Measurements from ENCODE around the gene HMMR.
A peak's percentile ranks its signal among the peaks of the same experiment; 100 is the strongest.

Gene HMMR

GRCh38 chr5:163458778-163459385 is 1.6 kb upstream of the HMMR start:
- DNase-seq: no peak

GRCh38 chr5:163459462-163459818 is 992 bp upstream of the HMMR start:
- DNase-seq: no peak

- DNase-seq: peak; percentile 46
Observed at GRCh38 chr5:163459819-163460561, 442 bp upstream of the HMMR start, which contains the start of gene NUDCD2. Gene NUDCD2, minus strand, starts transcription at chr5:163460102. Its CDS starts 52 bp downstream, at chr5:163460050.

GRCh38 chr5:163463063-163463435 is 2.6 kb downstream of the HMMR start:
- DNase-seq: no peak

- DNase-seq: no peak
Observed at GRCh38 chr5:163467682-163468081, 7.2 kb downstream of the HMMR start.

DNA sequence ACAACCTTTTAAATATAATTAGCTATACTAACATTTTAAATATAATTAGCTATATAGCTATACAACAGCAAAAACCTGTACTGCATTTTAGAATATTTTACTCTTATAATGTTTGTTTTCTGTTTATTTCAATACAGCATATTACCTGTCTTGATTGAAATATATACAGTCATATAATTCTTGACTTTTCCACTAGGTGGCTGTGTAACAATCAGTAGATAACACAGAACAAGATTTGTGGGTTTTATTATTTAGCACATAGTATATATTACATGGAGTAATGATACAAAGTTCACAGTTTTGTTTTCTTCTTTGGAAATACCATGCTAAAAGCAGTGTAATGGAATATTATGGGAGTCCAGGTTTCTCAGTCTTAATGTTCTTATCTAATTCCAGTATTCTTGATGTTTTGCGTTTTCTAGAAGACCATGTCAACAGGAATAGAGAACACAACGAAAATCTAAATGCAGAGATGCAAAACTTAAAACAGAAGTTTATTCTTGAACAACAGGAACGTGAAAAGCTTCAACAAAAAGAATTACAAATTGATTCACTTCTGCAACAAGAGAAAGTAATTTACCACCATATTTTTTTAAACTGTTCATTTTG is 13.3 kb downstream of the HMMR start:
- no peak for DNase-seq

DNA sequence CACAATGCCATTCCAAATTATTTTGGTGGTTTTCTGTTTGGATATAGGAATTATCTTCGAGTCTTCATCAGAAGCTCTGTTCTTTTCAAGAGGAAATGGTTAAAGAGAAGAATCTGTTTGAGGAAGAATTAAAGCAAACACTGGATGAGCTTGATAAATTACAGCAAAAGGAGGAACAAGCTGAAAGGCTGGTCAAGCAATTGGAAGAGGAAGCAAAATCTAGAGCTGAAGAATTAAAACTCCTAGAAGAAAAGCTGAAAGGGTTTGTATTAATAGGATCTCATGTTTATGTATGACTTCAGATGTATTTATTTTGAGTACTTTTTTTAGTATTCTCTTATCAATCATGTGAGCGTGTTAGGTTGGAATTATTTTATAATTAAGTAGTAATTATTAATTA is 15.0 kb downstream of the HMMR start:
- no peak for DNase-seq

- DNase-seq: no peak
Observed at GRCh38 chr5:163478126-163478981, 17.9 kb downstream of the HMMR start.

GRCh38 chr5:163478982-163479271 is 18.5 kb downstream of the HMMR start:
- no peak for DNase-seq

DNA sequence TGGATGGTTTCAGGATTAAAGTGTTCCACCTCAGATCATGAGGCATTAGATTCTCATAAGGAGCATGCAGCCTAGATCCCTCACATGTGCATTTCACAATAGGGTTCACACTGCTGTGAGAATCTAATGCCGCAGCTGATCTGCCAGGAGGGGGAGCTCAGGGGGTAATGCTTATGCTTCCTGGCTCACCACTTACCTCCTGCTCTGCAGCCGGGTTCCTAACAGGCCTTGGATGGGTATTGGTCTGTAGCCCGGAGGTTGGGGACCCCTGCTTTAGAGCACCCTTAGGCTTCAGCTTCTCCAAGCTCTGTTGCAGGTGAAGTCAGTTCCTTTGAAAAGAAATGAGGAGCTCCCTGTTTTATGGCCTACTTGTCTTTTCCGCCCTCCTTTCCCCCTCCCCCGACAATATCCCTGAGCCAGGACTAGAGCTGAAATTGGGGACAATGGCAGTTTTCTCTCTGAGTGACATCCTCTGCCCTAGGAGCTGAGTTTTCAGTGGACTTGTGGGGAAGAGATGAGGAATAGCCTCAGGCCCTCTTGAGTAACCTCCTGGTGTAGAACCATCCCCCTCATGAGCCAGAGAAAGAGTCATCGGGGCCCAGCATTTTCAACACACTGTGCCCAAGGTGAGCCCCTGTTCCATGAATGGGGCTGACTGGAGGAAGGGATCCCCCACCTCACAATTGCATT is 28.8 kb downstream of the HMMR start:
- no peak for DNase-seq

DNA sequence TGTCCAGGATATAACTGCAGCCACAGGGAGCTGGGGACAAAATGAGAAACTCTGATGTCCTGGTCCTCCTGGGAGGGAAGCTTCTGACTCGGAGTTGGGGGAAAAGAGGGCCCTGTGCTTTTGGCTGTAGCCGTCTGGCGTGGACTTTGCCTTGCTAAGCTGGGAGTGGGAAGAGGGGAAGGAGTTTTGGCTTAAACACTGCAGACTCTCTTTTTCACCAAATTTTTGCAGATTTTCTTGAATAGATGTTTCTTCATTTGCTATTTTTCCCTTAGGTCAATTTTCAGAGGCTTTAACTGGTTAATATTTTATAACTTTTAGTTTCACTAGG is 29.3 kb downstream of the HMMR start:
- no peak for DNase-seq

DNA sequence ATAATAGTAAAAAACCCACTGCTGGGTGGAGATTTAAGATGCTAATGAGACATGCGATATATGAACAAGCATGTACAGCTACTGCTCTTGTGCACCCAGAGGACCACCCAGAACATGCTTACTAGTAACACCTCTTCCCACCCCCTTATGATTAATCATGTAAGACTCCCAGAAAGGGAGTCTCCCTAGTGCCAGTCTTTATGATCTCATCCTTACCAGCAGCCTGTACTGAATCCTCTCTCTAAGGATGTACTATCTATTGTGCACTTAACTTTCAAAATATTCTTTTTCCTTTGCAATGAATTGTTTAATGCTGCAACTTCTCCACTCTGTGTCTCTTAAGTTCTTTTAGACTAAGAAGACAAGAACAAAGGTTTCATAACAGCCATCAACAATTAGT is 35.9 kb downstream of the HMMR start:
- no peak for DNase-seq

DNA sequence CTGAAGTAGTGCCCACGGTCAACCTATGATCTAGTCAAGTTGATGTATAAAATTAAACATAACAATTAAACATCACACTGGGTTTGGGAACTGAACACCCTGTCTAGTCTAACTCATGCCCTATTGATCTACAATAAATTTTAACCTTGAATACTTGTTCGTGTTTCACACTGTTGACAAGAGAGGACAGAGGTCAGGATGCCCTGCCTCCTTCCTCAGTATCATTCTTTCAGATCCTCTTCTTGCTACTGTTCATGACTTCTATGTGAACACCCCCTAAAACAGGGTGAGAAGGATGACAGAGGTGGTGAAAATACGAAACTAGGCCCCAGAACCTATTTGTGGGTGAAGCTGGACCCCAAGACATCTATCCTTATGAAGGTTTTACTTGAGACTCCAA is 36.9 kb downstream of the HMMR start:
- DNase-seq: no peak

- no peak for DNase-seq
Observed at GRCh38 chr5:163498886-163499285, 38.5 kb downstream of the HMMR start.

GRCh38 chr5:163502521-163502920 is 42.1 kb downstream of the HMMR start:
- no peak for DNase-seq

DNA sequence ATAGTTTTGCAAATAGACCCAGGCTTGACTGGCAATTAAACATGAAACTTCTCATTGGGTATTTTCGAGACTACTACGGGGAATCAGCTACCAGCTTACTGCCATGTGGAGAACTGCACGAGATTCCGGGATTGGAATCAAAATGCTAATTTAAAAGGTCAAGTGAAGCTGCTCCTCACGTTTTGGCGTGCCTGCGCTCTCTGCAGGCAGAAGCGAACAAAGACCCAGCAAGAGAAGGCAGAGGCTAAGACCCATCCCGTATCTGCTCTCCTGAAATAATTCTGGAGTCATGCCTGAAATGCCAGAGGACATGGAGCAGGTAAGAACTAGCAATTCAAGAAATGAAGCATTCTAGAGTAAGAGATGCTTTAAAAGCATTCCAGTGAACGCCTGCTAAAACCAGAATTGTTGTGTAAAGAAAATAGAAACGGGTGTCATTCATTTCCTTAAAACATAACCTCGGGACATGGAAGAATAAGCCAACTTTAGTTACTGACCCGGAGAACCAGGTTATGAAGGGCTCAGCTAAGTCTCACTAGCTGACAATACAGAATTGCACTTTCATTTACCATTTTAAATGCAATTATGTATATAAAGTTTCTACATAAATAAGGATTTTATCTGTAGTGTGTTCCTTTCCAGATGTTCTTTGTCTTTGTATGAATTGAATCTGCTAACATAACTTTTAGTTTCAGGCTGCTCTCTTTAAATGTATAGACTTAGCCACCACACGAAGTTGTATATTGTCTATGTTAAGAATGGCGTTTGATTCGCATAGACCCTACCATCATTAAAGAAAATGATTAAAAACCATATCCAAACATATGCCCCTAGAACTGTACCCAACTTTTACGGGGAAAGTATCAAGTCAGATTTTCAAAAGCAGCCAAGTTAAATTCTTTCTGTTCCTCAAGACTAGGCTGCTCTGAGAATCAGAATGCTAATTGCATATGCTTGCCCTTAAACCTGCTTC is 43.0 kb downstream of the HMMR start:
- DNase-seq: no peak

GRCh38 chr5:163504079-163504931 is 43.9 kb downstream of the HMMR start:
- DNase-seq: no peak

GRCh38 chr5:163505049-163505367 is 44.6 kb downstream of the HMMR start:
- DNase-seq: no peak

- peak; percentile 41 for DNase-seq
Observed at GRCh38 chr5:163505368-163506094, 45.1 kb downstream of the HMMR start, which contains the start of gene MAT2B. Gene MAT2B, plus strand, starts transcription at chr5:163505619. Its CDS starts 68 bp downstream, at chr5:163505687.

DNA sequence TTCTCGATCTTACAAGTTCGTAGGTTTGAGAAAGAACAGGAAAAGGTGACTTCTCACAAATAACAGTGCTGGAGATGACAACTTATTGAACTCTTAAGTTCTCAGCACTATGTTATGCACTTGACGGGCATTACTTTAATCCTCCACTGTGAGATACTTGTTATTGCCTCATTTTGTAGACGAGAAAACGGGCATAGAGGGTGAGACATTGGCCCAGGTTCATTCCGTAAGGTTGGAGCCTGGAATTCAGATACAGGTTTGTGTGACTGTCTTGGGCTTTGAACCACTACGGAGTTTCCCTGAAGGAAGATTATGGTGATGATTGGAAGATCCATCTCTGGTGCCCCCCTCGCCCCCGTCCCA is 45.6 kb downstream of the HMMR start:
- DNase-seq: no peak
